ENCODE measurements around the gene SQSTM1.

Gene SQSTM1

GRCh38 chr5:179794575-179794974 lies 26.1 kb upstream of the SQSTM1 start:
- DNase-seq (ENCODE audit: low read depth in 2 of 2): no peak

DNA sequence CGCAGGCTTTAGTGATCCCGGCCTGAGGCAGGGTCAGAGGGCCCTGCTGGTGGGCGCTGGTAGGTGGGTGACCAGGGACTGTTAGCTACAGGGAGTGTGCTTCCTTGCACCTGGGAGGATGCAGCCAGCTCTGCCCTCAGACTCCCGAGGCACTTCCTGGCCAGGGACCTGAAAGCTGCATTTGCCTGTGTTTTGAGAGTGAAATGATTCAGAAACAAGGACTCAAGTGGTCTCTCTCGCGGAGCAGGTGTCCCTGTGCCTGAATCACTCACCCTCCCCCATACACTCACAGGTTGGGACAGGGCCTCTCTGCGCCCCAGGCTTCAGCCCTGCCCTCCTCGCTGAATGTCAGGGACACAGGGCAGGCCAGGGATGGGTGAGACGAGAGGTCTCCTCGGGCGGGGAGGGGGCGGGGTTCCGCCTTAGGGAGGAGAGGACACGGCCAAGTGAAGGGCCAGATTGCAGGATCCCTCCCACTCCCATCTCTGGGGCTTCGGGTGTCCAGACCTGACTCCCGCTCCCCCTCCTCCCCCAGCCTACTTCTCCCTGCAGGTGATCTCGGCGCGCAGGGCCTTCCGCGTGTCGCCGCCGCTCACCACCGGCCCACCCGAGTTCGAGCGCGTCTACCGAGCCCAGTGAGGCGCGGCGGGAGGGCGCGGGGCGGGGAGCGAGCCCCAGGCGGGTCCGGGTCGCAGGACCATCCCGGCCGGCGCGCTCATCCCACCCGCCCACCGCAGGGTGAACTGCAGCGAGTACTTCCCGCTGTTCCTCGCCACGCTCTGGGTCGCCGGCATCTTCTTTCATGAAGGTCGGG lies 25.4 kb upstream of the SQSTM1 start:
- no peak for DNase-seq (ENCODE audit: low read depth in 2 of 2)

DNA sequence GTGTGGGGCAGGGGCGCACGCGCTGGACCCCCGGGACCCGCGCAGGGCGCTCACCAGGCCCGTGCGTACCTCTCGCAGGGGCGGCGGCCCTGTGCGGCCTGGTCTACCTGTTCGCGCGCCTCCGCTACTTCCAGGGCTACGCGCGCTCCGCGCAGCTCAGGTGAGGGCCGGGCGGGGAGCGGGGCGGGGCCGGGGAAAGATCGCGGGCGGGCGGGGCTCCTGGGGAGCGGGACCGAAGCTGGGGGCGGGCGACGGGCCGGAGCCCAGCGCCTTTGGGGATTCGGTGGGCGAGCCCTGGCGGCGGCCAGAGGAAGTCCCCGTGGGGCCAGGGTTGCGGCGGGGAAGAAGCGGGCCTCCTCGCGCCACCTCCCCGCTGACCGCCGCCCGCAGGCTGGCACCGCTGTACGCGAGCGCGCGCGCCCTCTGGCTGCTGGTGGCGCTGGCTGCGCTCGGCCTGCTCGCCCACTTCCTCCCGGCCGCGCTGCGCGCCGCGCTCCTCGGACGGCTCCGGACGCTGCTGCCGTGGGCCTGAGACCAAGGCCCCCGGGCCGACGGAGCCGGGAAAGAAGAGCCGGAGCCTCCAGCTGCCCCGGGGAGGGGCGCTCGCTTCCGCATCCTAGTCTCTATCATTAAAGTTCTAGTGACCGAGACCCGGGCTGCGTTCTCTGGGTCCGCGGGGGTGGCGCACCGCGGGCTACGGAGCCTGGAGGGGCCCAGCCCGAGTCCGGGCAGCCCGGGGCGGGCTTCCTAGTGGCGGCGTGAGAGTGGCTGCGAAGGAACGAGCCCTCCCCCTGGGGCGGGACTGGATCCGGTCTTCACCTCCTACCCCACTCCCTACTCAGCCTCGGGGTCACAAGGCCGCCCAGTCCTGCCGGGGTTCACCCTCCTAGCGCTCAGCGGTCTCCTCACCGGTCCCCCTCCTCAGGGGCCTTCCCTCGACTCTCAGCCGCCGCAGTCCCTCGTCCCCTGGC lies 24.6 kb upstream of the SQSTM1 start:
- DNase-seq (ENCODE audit: low read depth in 2 of 2): no peak

GRCh38 chr5:179796877-179797608 lies 23.7 kb upstream of the SQSTM1 start:
- DNase-seq (ENCODE audit: low read depth in 2 of 2): no peak

DNA sequence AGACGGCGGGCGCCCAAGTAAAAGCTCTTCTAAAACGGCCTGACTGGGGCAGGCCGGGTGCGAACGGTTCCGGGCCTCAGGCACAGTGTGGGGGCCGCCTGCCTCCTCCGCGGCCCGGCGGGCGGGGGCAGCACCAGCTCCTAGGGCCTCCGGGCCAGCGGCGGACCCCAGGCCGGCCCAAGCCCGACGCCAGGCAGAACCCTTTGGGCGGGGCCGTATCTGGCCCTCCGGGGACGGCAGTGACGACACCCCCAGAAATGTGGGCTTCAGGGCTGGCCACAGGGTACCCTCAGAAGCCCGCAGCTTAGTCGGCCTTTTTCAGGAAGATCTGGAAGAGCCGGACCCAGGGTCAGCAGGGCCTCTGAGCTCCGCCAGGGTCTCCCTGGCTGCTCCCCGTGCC lies 23.0 kb upstream of the SQSTM1 start:
- no peak for DNase-seq (ENCODE audit: low read depth in 2 of 2)

GRCh38 chr5:179798144-179798770 lies 22.4 kb upstream of the SQSTM1 start:
- DNase-seq (ENCODE audit: low read depth in 2 of 2): no peak

- DNase-seq (ENCODE audit: low read depth in 2 of 2): no peak
Measured at GRCh38 chr5:179798771-179799643, 21.7 kb upstream of the SQSTM1 start.

- no peak for DNase-seq (ENCODE audit: low read depth in 2 of 2)
Measured at GRCh38 chr5:179799644-179799973, 21.1 kb upstream of the SQSTM1 start.

GRCh38 chr5:179800071-179800695 lies 20.5 kb upstream of the SQSTM1 start:
- no peak for DNase-seq (ENCODE audit: low read depth in 2 of 2)

DNA sequence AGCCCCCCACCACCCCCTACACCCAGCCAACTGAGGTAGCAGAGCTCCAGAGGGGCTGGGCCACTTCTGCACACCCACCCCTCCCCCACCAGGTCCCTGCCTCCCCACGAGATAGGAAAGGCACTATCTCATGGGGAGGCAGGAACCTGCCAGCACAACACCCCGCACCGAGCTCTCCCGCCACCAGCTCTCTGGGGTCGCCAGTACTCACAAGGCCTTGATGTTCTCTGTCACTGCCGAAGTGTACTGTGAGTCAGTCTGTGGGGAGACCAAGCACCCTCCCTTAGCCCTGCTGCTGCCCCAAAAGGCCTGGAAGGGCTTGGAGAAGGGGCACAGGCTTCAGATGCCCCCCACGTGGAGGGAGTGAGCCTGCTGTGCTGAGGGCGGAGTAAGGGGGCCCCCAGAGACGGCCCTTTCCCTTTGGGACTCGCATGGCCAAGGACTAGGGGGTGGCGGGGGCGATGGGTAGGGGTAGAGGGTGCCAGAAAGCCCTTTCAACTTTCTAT lies 20.0 kb upstream of the SQSTM1 start:
- DNase-seq (ENCODE audit: low read depth in 2 of 2): no peak

DNA sequence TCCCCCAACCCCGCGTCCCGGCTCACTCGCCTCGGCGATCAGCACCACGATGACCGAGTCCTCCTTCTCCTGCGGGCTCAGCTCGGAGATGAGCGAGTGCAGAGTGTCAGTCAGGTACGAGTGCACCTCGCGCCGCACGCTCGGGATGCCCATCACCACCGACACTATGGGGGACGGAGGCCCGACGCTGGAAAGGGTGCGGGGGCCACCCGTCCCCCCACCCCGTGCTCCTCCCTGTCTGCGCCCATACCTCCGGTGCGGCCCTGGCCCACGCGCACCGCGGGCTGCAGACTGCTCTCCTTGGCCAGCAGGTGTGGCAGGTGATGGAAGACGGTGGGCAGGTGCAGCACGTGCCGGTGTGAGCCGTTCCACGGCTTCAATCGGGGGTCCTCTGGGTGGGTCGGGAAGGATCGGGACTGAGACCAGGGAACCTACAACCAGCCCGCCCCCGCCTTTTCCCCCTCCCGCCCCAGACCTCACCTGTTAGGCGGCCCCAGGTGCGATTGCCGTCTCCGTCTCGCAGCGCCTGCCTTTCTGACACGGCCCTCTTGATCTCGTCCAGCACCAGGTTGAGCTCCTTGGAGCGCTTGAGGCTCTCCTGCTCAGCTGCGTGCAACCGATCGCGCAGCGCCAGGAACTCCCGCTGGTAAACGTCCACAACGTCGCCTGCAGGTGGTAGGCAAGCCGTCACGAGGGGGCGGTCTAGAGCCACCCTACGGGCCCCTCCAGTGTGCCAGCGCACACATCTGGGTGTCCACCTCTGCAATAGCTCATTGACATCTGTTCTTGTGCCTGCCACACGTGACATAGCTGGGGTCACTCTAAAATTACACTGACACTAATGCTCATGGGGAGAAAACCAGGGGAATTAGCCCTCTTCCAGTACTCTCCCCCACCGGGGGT lies 19.1 kb upstream of the SQSTM1 start:
- peak; percentile 75 for DNase-seq (ENCODE audit: low read depth in 2 of 2)

GRCh38 chr5:179802207-179802883 lies 18.4 kb upstream of the SQSTM1 start:
- no peak for DNase-seq (ENCODE audit: low read depth in 2 of 2)

GRCh38 chr5:179802950-179803562 lies 17.6 kb upstream of the SQSTM1 start:
- no peak for DNase-seq (ENCODE audit: low read depth in 2 of 2)

DNA sequence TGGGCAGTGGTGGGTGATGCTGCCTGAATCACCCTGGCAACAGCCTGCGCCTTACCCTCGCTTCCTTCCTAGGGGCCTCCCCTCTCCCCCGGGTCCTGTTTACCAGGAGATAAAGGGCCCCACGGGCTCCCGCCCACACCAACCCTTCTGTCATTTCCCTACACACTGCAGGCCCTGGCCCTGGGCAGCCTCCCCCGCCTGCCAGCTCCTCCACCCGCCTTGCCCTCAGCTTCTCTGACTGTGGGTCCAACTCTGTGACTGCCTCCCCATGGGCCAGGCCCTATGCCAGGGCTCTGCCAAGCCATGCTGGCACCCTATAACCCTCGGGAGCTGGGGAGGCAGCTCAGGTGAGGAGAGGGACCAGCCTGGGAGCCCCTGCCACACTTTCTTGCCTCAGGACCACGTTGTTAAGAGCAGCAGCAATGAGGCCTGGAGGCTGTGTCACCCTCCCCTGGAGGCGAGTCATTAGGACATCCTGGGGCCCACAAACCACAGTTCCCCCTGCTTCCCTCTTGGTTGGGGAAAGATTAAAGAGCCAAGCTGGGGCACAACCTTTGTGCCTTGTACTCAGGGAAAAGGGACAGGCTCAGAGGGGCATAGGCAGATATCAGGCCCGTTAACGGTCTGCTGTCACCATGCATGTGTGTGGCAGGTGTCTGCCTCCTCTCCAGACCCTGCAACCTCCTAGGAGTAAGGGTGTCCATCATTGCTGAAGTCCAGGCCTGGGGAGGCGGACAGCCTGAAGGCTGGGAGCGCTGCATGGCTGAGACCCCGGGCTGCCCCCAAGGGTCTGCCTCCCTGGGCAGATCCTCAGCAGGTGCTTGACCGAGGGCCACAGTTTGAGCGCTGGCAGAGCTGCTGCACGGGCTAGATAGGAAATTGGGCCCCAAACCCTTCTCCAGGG lies 16.8 kb upstream of the SQSTM1 start:
- DNase-seq (ENCODE audit: low read depth in 2 of 2): no peak

DNA sequence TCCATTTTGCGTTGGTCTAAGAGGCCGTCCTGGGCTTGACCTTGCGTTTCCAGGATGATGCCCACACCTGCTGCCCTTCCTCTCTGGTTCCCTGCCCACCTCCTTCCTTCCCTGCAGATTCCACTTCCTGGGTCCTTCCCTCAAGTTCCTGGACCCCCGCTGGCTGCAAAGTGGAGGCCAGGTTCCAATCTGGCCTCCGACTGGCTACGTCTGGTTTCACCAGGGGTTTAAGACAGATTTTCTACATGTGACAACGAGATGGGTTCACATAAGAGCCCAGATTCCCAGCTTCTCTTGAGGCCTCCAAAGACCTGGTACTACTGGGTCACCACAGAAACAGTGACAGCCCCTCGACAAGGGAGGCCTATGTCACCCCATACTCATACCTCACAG lies 16.2 kb upstream of the SQSTM1 start:
- no peak for DNase-seq (ENCODE audit: low read depth in 2 of 2)

- DNase-seq (ENCODE audit: low read depth in 2 of 2): no peak
Measured at GRCh38 chr5:179805070-179805528, 15.6 kb upstream of the SQSTM1 start.
